IMR-90 (cell line): ENCODE measurements around the gene LAMA3. TPM values are rescaled to one million over a fixed set of nuclear protein-coding genes. Genes with fewer than 3 reads are reported as not detected.

Experiments used
- ATAC-seq: fragments of 200-7000 bp; cut with Tn5 transposase; 2 replicates; pipeline ENCODE4 v1.9.1; 2020; ENCODE audit warnings: low read depth, mild to moderate bottlenecking, moderate library complexity
- BruUV-seq: library from RNA; stranded (reverse); fragments of 400-500 nt; replicated peaks from 2 replicates; lab custom pipeline; 2021; lab: Mats Ljungman, UMichigan
- CTCF ChIA-PET: fragments of 300-600 bp; formaldehyde crosslinking; extraction: SDS; loops from one replicate; lab custom pipeline; 2021; ENCODE audit warnings: antibody characterized with exemption; lab: Yijun Ruan, JAX
- POLR2A ChIA-PET: fragments of 300-600 bp; sonication (Branson Sonifier 250); formaldehyde crosslinking; loops from one replicate; lab custom pipeline; 2022; ENCODE audit warnings: antibody characterized with exemption; ENCODE audit not compliant: unreplicated experiment; lab: Charles Lee
- DNase-seq: peaks from one replicate; pipeline ENCODE4 v3.0.0; 2013
- H2AFZ ChIP-seq: replicated peaks from 2 replicates; pipeline ENCODE3; 2013; ENCODE audit warnings: low read length, mild to moderate bottlenecking; ENCODE audit not compliant: poor library complexity
- H2AK5ac ChIP-seq: 2 replicates; pipeline ENCODE4 v1.6.1; 2013; ENCODE audit warnings: low read depth, low read length, inconsistent platforms
- H2AK9ac ChIP-seq: replicated peaks from 2 replicates; pipeline ENCODE3; 2013; ENCODE audit warnings: mild to moderate bottlenecking, low read depth, low read length, moderate library complexity; ENCODE audit not compliant: poor library complexity
- H2BK120ac ChIP-seq: 2 replicates; pipeline ENCODE4 v1.6.1; 2013; ENCODE audit warnings: low read depth, low read length, inconsistent platforms
- H2BK15ac ChIP-seq: 3 replicates; pipeline ENCODE4 v1.6.1; 2013; ENCODE audit warnings: low read depth, low read length, inconsistent platforms
- H2BK20ac ChIP-seq: 2 replicates; pipeline ENCODE4 v1.6.1; 2013; ENCODE audit warnings: low read depth, mild to moderate bottlenecking, inconsistent platforms, low read length, moderate library complexity
- H2BK5ac ChIP-seq: 2 replicates; pipeline ENCODE4 v1.6.1; 2013; ENCODE audit warnings: mild to moderate bottlenecking, low read depth, low read length, inconsistent platforms; ENCODE audit not compliant: poor library complexity, severe bottlenecking
- H3K14ac ChIP-seq: replicated peaks from 2 replicates; pipeline ENCODE4 v1.6.1; 2013; ENCODE audit warnings: low read depth, low read length, inconsistent platforms
- H3K18ac ChIP-seq: 2 replicates; pipeline ENCODE4 v1.6.1; 2013; ENCODE audit warnings: low read depth, low read length, control low read depth
- H3K23ac ChIP-seq: 2 replicates; pipeline ENCODE4 v1.6.1; 2013; ENCODE audit warnings: low read depth, low read length, inconsistent platforms
- H3K27ac ChIP-seq: 2 replicates; pipeline ENCODE4 v1.5.1; 2013; ENCODE audit warnings: mild to moderate bottlenecking, control low read depth, low read length; ENCODE audit not compliant: insufficient read depth
- H3K27me3 ChIP-seq: 2 replicates; pipeline ENCODE4 v1.6.1; 2013; ENCODE audit warnings: low read length; ENCODE audit not compliant: control insufficient read depth, insufficient read depth
- H3K36me3 ChIP-seq: 2 replicates; pipeline ENCODE4 v1.6.1; 2013; ENCODE audit warnings: low read length, mixed read lengths; ENCODE audit not compliant: control insufficient read depth, insufficient read depth
- H3K4ac ChIP-seq: 2 replicates; pipeline ENCODE4 v1.6.1; 2013; ENCODE audit warnings: low read depth, low read length, inconsistent platforms
- H3K4me1 ChIP-seq: 2 replicates; pipeline ENCODE4 v1.6.1; 2013; ENCODE audit warnings: low read length, mixed read lengths; ENCODE audit not compliant: control insufficient read depth, insufficient read depth
- H3K4me2 ChIP-seq: 2 replicates; pipeline ENCODE4 v1.6.1; 2013; ENCODE audit warnings: low read depth, mild to moderate bottlenecking, control low read depth, low read length, moderate library complexity
- H3K4me3 ChIP-seq: 2 replicates; pipeline ENCODE4 v1.5.1; 2013; ENCODE audit warnings: low read depth, mild to moderate bottlenecking, control low read depth, low read length, moderate library complexity; ENCODE audit not compliant: insufficient read depth
- H3K56ac ChIP-seq: 2 replicates; pipeline ENCODE4 v1.6.1; 2013; ENCODE audit warnings: low read length, inconsistent platforms; ENCODE audit not compliant: insufficient read depth; ENCODE audit errors: extremely low read depth
- H3K79me1 ChIP-seq, 2 experiments: 2 replicates each; pipeline ENCODE4 v1.6.1; 2013; ENCODE audit warnings: low read length in 2 of 2, inconsistent platforms in 1 of 2, low read depth in 1 of 2
- H3K9ac ChIP-seq: 2 replicates; pipeline ENCODE4 v1.6.1; 2013; ENCODE audit warnings: low read depth, low read length, control low read depth
- H3K9me1 ChIP-seq: 2 replicates; pipeline ENCODE4 v1.6.1; 2013; ENCODE audit warnings: low read length, inconsistent platforms; ENCODE audit not compliant: insufficient read depth
- H3K9me3 ChIP-seq: 2 replicates; pipeline ENCODE4 v1.6.1; 2013; ENCODE audit warnings: low read length; ENCODE audit not compliant: control insufficient read depth, insufficient read depth
- H4K20me1 ChIP-seq: 2 replicates; pipeline ENCODE4 v1.6.1; 2013; ENCODE audit warnings: low read length, inconsistent platforms; ENCODE audit not compliant: insufficient read depth
- H4K5ac ChIP-seq: 2 replicates; pipeline ENCODE4 v1.6.1; 2013; ENCODE audit warnings: mild to moderate bottlenecking, low read depth, low read length, control low read depth
- H4K8ac ChIP-seq, 2 experiments: 2 replicates each; pipeline ENCODE4 v1.6.1; 2013; ENCODE audit warnings: low read depth in 2 of 2, low read length in 2 of 2, control low read depth in 1 of 2, inconsistent platforms in 1 of 2
- H4K91ac ChIP-seq: 2 replicates; pipeline ENCODE4 v1.6.1; 2013; ENCODE audit warnings: low read depth, low read length, inconsistent platforms; ENCODE audit not compliant: insufficient read depth
- CEBPB ChIP-seq: IDR thresholded peaks from 2 replicates; pipeline ENCODE4 v1.6.1; 2012; ENCODE audit warnings: low read depth, low read length, improper control_type of control experiment
- CHD1 ChIP-seq: IDR thresholded peaks from 2 replicates; pipeline ENCODE4 v1.6.1; 2012; ENCODE audit warnings: low read depth, low read length, improper control_type of control experiment
- FOS ChIP-seq: fragments of 150-350 bp; IDR thresholded peaks from 2 replicates; pipeline ENCODE4 v1.6.1; 2016; ENCODE audit warnings: low read depth, low read length
- MAFK ChIP-seq: IDR thresholded peaks from 2 replicates; pipeline ENCODE4 v1.6.1; 2012; ENCODE audit warnings: low read depth, low read length, improper control_type of control experiment
- NFE2L2 ChIP-seq: fragments of 150-350 bp; IDR thresholded peaks from 2 replicates; pipeline ENCODE4 v1.6.1; 2016; ENCODE audit warnings: low read depth, mild to moderate bottlenecking, low read length
- RCOR1 ChIP-seq: IDR thresholded peaks from 2 replicates; pipeline ENCODE4 v1.6.1; 2012; ENCODE audit warnings: mild to moderate bottlenecking, low read length, improper control_type of control experiment; ENCODE audit not compliant: insufficient replicate concordance
- RFX5 ChIP-seq: IDR thresholded peaks from 2 replicates; pipeline ENCODE4 v1.8.0; 2012; ENCODE audit warnings: low read depth, mild to moderate bottlenecking, low read length, moderate library complexity
- SMC3 ChIP-seq: fragments of 150-350 bp; IDR thresholded peaks from 2 replicates; pipeline ENCODE4 v1.6.1; 2016; ENCODE audit warnings: low read depth, mild to moderate bottlenecking, antibody characterized with exemption, low read length, moderate library complexity
- WGBS, 2 experiments: methylation state at CpG; one replicate each; pipeline versions ENCODE4 v1.1.5 to v1.1.7; 2013; ENCODE audit warnings: missing lambda C conversion rate in 2 of 2; ENCODE audit not compliant: insufficient read length in 1 of 2; ENCODE audit errors: extremely low coverage in 2 of 2; 5-methylcytosine and 5-hydroxymethylcytosine counted together
- dilution Hi-C: fragments of 300-500 bp; cut with HindIII; formaldehyde crosslinking; loops from one replicate; pipeline ENCODE4 v1.14.3; 2018; ENCODE audit warnings: low sequenced_read_pairs; ENCODE audit not compliant: unreplicated experiment
- in situ Hi-C: fragments of 300-500 bp; cut with MboI; formaldehyde crosslinking; loops from 3 replicates; pipeline ENCODE4 v1.14.3; 2019; ENCODE audit warnings: low sequenced_read_pairs, inconsistent platforms, mixed read lengths
- intact Hi-C: fragments of 100-400 bp; cut with micrococcal nuclease; formaldehyde crosslinking; loops from 2 replicates; pipeline ENCODE4 v1.10.0; 2022
- polyA plus RNA-seq, 3 experiments: library from polyadenylated mRNA; depleted of rRNA; stranded (reverse); fragments of >200 nt; gene quantifications; 2 replicates each; pipeline ENCODE4 v1.2.3, GENCODE V29; 2012; ENCODE audit warnings: low replicate concordance in 1 of 3
- total RNA-seq: library from RNA; depleted of rRNA; stranded (reverse); fragments of >200 nt; gene quantifications from 2 replicates; pipeline ENCODE4 v1.2.3, GENCODE V29; 2012
- TF ChIP-seq, protein P1 (sequence below): fragments of 150-350 bp; IDR thresholded peaks from 2 replicates; pipeline ENCODE4 v1.6.1; 2017; ENCODE audit warnings: mild to moderate bottlenecking, antibody characterized with exemption, low read length, low read depth
- TF ChIP-seq, protein P2 (sequence below): conservative IDR thresholded peaks from 2 replicates; pipeline ENCODE4 v1.5.1; 2012; ENCODE audit warnings: mild to moderate bottlenecking, low read depth, low read length, improper control_type of control experiment
- TF ChIP-seq, protein P3 (sequence below): fragments of 150-350 bp; IDR thresholded peaks from 2 replicates; pipeline ENCODE4 v1.6.1; 2016; ENCODE audit warnings: low read depth, mild to moderate bottlenecking, low read length, moderate library complexity, borderline replicate concordance

Gene LAMA3
- total and polyA plus RNA-seq, 2 of the 4 experiments (the other 2 are of a cell fraction): 0.18 to 0.19 TPM

DNA sequence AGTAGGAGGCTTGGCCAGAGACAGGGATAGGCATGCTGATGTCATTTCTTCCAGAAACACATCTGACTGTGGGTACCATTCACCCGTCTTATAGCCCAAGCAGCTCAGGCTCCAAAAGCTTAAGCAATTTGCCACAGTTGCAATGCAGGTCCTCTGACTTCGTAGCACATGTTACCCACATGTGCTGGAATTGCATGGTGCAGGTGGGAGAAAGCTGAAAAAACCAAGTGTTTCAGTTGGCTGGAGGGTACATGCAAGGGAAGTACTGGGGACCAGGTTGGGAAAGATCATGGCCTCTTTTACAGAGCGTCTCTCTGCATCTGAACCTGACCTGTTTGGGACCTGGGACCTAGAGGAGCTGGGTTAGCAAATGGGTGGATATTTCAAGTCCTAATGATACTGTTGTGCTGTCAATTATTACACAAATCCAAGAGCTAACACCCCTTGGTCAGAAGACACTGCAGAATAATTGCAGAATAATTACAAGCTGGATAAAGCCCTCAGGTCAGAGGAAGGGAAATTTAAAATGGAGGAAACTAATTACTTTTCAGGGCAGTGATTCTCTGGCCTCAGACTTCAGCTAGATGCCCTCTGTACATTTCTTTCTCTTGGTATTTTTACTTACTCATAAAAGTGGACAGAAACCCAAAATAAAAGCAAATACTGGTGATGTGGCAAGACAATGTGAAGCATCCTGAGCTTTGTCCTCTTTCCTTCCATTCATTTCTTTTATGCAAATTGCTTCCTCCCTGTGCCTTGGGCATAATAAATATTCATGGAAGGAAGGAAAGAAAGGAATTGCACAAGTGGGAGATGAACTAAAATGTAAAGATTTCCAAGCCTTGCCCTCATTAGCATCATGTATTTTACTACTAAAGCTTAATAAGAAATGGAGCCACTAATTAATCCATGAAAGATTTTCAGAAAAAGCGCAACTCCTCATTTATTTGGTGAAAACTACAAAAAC is 279.7 kb downstream of the LAMA3 start (continued):
- TF ChIP-seq NFE2L2 (no peak), FOS (no peak)

DNA sequence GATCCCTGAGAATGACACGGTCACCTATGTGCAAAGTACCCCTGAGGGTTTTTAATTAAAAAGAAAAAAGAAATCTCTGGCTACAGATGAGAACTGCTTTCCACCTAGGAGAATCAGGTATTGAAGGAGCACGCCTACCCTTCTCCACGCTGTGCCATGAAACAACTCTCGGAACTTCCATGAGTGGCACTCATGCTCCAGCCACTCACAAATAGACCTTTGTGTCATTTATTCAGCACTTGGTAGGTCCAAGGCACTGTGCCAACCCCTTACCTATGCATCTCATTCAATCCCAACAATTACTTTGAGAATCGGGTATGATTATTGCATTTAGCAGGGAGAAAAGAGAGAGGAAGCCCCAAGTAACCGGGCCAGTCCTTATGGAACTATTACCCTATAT is 280.4 kb downstream of the LAMA3 start:
- ChIA-PET CTCF (no interaction called here), POLR2A (no interaction called here)
- Histone ChIP-seq H3K9me3 (no peaks in the 10 kb centered on the region), H4K91ac (no peak overlapping the region), H2BK15ac (no peak overlapping the region), H2BK120ac (no peak overlapping the region), H3K79me1 (no peaks in the 10 kb centered on the region), H3K4me1 (no peaks in the 10 kb centered on the region; the same call in 1 of the 2 replicates), H4K20me1 (no peaks in the 10 kb centered on the region), H3K36me3 (no peaks in the 10 kb centered on the region), H3K23ac (no peak overlapping the region), H3K14ac (no peak overlapping the region), H2BK5ac (no peak overlapping the region), H3K27me3 (peaks cover 4% of the 10 kb centered on the region), H3K9ac (no peak overlapping the region), H3K4me3 (no peak overlapping the region), H3K4ac (no peak overlapping the region), H3K9me1 (peaks cover 4% of the 10 kb centered on the region; the same call in 1 of the 2 replicates), H3K18ac (no peak overlapping the region), H3K27ac (no peak overlapping the region), H2AK9ac (no peak overlapping the region), H2AK5ac (no peak overlapping the region), H2BK20ac (no peak overlapping the region), H2AFZ (no peak overlapping the region), H4K5ac (no peak overlapping the region), H3K56ac (no peak overlapping the region), H4K8ac (no peak overlapping the region), H3K4me2 (no peak overlapping the region)
- intact Hi-C loops: no loop called here
- in situ Hi-C loops: no loop called here
- ATAC-seq (no peak), DNase-seq (no peak)
- WGBS, 2 experiments: 40% methylated on average over 1 of the region's 6 CpGs; no CpG with 5 or more reads in 1 of the 2 experiments
- no TSS peak for BruUV-seq
- dilution Hi-C loops: no loop called here
- TF ChIP-seq RFX5 (no peak), FOS (no peak), NFE2L2 (no peak), CHD1 (no peak), RCOR1 (no peak), CEBPB (no peak), MAFK (no peak), SMC3 (no peak)
- TF ChIP-seq, protein P1, sequence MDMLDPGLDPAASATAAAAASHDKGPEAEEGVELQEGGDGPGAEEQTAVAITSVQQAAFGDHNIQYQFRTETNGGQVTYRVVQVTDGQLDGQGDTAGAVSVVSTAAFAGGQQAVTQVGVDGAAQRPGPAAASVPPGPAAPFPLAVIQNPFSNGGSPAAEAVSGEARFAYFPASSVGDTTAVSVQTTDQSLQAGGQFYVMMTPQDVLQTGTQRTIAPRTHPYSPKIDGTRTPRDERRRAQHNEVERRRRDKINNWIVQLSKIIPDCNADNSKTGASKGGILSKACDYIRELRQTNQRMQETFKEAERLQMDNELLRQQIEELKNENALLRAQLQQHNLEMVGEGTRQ: no peak
- TF ChIP-seq, protein P2, sequence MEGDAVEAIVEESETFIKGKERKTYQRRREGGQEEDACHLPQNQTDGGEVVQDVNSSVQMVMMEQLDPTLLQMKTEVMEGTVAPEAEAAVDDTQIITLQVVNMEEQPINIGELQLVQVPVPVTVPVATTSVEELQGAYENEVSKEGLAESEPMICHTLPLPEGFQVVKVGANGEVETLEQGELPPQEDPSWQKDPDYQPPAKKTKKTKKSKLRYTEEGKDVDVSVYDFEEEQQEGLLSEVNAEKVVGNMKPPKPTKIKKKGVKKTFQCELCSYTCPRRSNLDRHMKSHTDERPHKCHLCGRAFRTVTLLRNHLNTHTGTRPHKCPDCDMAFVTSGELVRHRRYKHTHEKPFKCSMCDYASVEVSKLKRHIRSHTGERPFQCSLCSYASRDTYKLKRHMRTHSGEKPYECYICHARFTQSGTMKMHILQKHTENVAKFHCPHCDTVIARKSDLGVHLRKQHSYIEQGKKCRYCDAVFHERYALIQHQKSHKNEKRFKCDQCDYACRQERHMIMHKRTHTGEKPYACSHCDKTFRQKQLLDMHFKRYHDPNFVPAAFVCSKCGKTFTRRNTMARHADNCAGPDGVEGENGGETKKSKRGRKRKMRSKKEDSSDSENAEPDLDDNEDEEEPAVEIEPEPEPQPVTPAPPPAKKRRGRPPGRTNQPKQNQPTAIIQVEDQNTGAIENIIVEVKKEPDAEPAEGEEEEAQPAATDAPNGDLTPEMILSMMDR: no peak
- TF ChIP-seq, protein P3, sequence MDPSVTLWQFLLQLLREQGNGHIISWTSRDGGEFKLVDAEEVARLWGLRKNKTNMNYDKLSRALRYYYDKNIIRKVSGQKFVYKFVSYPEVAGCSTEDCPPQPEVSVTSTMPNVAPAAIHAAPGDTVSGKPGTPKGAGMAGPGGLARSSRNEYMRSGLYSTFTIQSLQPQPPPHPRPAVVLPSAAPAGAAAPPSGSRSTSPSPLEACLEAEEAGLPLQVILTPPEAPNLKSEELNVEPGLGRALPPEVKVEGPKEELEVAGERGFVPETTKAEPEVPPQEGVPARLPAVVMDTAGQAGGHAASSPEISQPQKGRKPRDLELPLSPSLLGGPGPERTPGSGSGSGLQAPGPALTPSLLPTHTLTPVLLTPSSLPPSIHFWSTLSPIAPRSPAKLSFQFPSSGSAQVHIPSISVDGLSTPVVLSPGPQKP: no peak
